Measurements from ENCODE around the gene CHST14. TPM values are rescaled to one million over a fixed set of nuclear protein-coding genes. Genes with fewer than 3 reads are reported as not detected.
A peak's percentile ranks its signal among the peaks of the same experiment; 100 is the strongest.

The CHST14 gene
- polyA plus RNA-seq, 1 donor from 2014 or later, result 0.71 TPM

DNA sequence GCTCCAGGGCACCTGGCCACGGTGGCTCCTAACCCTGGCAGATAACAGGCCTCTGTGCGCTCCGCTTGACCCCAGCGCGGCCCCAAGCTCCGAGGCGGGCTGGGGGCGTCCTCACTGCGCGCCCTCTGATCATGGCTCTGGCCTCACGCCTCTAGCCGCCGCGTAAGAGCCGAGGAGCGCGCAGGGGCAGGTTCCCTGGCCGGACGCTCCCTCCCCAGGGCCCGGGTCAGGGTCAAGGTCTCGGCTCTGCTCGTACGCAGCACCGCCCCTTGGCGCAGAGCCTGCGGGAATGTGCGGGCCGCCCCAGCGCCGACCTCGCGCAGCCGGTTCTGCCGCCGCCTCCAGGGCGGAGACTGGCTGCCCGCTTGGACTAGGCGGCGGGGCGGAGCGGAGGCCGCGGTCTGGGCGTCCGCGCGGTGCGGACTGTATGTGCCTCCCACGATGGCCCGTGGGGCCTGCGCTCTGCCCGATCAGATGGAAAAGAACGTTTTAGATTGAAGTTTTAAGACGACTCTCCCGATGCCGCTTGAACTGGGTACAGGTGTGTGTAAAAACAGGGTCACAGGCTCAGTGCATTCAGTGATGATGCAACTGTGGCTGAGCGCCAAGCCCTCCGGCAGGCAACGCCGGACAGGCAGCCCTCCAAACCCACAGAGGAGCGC, 40.8 kb downstream of the CHST14 start:
- Histone ChIP-seq H4K20me1 (ENCODE audit: insufficient read depth) (no peaks in the 10 kb centered on the region), H3K4me2 (ENCODE audit: low read length) (no peak overlapping the region), H3K4me3 (ENCODE audit: low read length) (peak overlapping the region; percentile 58), H3K9me2 (ENCODE audit: insufficient read depth, low read length) (no peaks in the 10 kb centered on the region), H2AFZ (ENCODE audit: low read depth, low read length) (no peak overlapping the region), H3K27me3 (ENCODE audit: insufficient read depth, low read depth, low read length) (peaks cover 40% of the 10 kb centered on the region), H3K9ac (ENCODE audit: low read length) (no peak overlapping the region), H3F3A (ENCODE audit: insufficient read depth, low read length, poor library complexity, severe bottlenecking) (no peaks in the 10 kb centered on the region), H3K27ac (ENCODE audit: low read length) (no peak overlapping the region), H3K9me3 (ENCODE audit: low read length) (no peaks in the 10 kb centered on the region), H3K79me2 (replicated peaks; ENCODE audit: insufficient read depth, low read length) (no peaks in the 10 kb centered on the region), H3K36me3 (ENCODE audit: insufficient read depth, low read length) (no peaks in the 10 kb centered on the region)
- TF ChIP-seq EP300 (conservative IDR thresholded peaks at IDR 0.05; ENCODE audit: poor library complexity, severe bottlenecking) (no peak), SMC3 (conservative IDR thresholded peaks at IDR 0.05; ENCODE audit: poor library complexity) (no peak), TAF1 (IDR thresholded peaks at IDR 0.05; ENCODE audit: low read depth) (no peak), MXI1 (conservative IDR thresholded peaks at IDR 0.05; ENCODE audit: poor library complexity, severe bottlenecking) (no peak), EZH2 (IDR thresholded peaks at IDR 0.05; ENCODE audit: borderline replicate concordance, insufficient read depth, low read length, poor library complexity, severe bottlenecking) (no peak), POLR2AphosphoS5 (IDR thresholded peaks at IDR 0.05) (no peak), RAD21 (conservative IDR thresholded peaks at IDR 0.05) (no peak)
- TF ChIP-seq, protein P1, sequence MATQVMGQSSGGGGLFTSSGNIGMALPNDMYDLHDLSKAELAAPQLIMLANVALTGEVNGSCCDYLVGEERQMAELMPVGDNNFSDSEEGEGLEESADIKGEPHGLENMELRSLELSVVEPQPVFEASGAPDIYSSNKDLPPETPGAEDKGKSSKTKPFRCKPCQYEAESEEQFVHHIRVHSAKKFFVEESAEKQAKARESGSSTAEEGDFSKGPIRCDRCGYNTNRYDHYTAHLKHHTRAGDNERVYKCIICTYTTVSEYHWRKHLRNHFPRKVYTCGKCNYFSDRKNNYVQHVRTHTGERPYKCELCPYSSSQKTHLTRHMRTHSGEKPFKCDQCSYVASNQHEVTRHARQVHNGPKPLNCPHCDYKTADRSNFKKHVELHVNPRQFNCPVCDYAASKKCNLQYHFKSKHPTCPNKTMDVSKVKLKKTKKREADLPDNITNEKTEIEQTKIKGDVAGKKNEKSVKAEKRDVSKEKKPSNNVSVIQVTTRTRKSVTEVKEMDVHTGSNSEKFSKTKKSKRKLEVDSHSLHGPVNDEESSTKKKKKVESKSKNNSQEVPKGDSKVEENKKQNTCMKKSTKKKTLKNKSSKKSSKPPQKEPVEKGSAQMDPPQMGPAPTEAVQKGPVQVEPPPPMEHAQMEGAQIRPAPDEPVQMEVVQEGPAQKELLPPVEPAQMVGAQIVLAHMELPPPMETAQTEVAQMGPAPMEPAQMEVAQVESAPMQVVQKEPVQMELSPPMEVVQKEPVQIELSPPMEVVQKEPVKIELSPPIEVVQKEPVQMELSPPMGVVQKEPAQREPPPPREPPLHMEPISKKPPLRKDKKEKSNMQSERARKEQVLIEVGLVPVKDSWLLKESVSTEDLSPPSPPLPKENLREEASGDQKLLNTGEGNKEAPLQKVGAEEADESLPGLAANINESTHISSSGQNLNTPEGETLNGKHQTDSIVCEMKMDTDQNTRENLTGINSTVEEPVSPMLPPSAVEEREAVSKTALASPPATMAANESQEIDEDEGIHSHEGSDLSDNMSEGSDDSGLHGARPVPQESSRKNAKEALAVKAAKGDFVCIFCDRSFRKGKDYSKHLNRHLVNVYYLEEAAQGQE (IDR thresholded peaks at IDR 0.05; ENCODE audit: borderline replicate concordance), result no peak
- TF ChIP-seq, protein P2, sequence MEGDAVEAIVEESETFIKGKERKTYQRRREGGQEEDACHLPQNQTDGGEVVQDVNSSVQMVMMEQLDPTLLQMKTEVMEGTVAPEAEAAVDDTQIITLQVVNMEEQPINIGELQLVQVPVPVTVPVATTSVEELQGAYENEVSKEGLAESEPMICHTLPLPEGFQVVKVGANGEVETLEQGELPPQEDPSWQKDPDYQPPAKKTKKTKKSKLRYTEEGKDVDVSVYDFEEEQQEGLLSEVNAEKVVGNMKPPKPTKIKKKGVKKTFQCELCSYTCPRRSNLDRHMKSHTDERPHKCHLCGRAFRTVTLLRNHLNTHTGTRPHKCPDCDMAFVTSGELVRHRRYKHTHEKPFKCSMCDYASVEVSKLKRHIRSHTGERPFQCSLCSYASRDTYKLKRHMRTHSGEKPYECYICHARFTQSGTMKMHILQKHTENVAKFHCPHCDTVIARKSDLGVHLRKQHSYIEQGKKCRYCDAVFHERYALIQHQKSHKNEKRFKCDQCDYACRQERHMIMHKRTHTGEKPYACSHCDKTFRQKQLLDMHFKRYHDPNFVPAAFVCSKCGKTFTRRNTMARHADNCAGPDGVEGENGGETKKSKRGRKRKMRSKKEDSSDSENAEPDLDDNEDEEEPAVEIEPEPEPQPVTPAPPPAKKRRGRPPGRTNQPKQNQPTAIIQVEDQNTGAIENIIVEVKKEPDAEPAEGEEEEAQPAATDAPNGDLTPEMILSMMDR (IDR thresholded peaks at IDR 0.05; ENCODE audit: poor library complexity, severe bottlenecking), result no peak

DNA sequence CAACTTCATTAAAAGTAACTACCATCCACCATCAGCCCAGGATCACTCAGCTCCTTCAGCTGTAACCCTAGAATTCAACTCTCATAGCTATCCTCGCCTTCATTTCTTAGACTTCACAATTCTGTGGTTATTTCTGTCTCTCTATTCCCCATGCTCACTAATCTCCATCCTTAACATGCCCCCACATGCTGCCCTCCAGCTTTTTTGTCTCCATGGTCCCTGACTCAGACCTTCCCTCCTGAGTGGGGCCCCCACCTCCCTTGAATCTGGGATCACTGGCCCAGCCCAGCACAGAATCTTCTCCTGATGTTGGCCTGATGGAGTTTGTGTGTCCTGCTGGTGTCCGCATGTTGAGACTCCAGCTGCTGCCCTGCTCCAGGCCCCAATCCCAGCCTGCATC, 41.7 kb downstream of the CHST14 start:
- Histone ChIP-seq H3K4me2 (ENCODE audit: low read length) (no peak overlapping the region), H3K9me3 (ENCODE audit: low read length) (no peaks in the 10 kb centered on the region), H3K79me2 (replicated peaks; ENCODE audit: insufficient read depth, low read length) (no peaks in the 10 kb centered on the region), H3K9ac (ENCODE audit: low read length) (no peak overlapping the region), H3K36me3 (ENCODE audit: insufficient read depth, low read length) (no peaks in the 10 kb centered on the region), H3K27me3 (ENCODE audit: insufficient read depth, low read depth, low read length) (peaks cover 40% of the 10 kb centered on the region), H4K20me1 (ENCODE audit: insufficient read depth) (no peaks in the 10 kb centered on the region), H3K27ac (ENCODE audit: low read length) (no peak overlapping the region), H2AFZ (ENCODE audit: low read depth, low read length) (no peak overlapping the region), H3F3A (ENCODE audit: insufficient read depth, low read length, poor library complexity, severe bottlenecking) (no peaks in the 10 kb centered on the region), H3K4me3 (ENCODE audit: low read length) (no peak overlapping the region), H3K9me2 (ENCODE audit: insufficient read depth, low read length) (no peaks in the 10 kb centered on the region)
- TF ChIP-seq EZH2 (IDR thresholded peaks at IDR 0.05; ENCODE audit: borderline replicate concordance, insufficient read depth, low read length, poor library complexity, severe bottlenecking) (no peak), RAD21 (conservative IDR thresholded peaks at IDR 0.05) (no peak), EP300 (conservative IDR thresholded peaks at IDR 0.05; ENCODE audit: poor library complexity, severe bottlenecking) (no peak), MXI1 (conservative IDR thresholded peaks at IDR 0.05; ENCODE audit: poor library complexity, severe bottlenecking) (no peak)
- TF ChIP-seq, protein P1 (IDR thresholded peaks at IDR 0.05; ENCODE audit: borderline replicate concordance), result no peak

All from neural cell (in vitro differentiated cells).